CD4-positive, CD25-positive, alpha-beta regulatory T cell (primary cell): ENCODE results near the gene MAPKAP1. TPM values are rescaled to one million over a fixed set of nuclear protein-coding genes. Genes with fewer than 3 reads are reported as not detected.

Source experiments
- ATAC-seq, 2 donors: fragments of 150-1000 bp; cut with Tn5 transposase; one replicate each; pipeline ENCODE4 v1.10.0; 2021; ENCODE audit warnings: low read depth in 2 of 2, moderate number of reproducible peaks in 2 of 2, moderate library complexity in 1 of 2
- DNase-seq, 3 donors: peaks; one replicate each; pipeline versions ENCODE4 v3.0.0 to v3.0.0-alpha.2; 2012 to 2022; ENCODE audit warnings: mixed read lengths in 1 of 3
- H3K27ac ChIP-seq: one replicate; pipeline ENCODE4 v1.7.0; 2013; ENCODE audit warnings: mild to moderate bottlenecking, low read length; ENCODE audit not compliant: insufficient read depth, poor library complexity, severe bottlenecking
- H3K27me3 ChIP-seq: one replicate; pipeline ENCODE4 v1.7.0; 2013; ENCODE audit warnings: low read length; ENCODE audit not compliant: control insufficient read depth, insufficient read depth
- H3K36me3 ChIP-seq: one replicate; pipeline ENCODE4 v1.7.0; 2013; ENCODE audit warnings: mild to moderate bottlenecking, low read length, moderate library complexity; ENCODE audit not compliant: control insufficient read depth, insufficient read depth
- H3K4me1 ChIP-seq: 2 replicates; pipeline ENCODE4 v1.7.0; 2013; ENCODE audit warnings: mild to moderate bottlenecking, low read length; ENCODE audit not compliant: insufficient read depth, control insufficient read depth, poor library complexity, severe bottlenecking
- H3K4me3 ChIP-seq: one replicate; pipeline ENCODE4 v1.7.0; 2013; ENCODE audit warnings: low read depth, mild to moderate bottlenecking, low read length, moderate library complexity
- H3K9me3 ChIP-seq, 2 experiments: 1 replicate in 1 of 2; 2 replicates in 1 of 2; pipeline ENCODE4 v1.7.0; 2013; ENCODE audit warnings: low read length in 2 of 2, mild to moderate bottlenecking in 1 of 2, moderate library complexity in 1 of 2; ENCODE audit not compliant: control insufficient read depth in 2 of 2
- H3K27ac Mint-ChIP-seq, 3 donors: one replicate each; pipeline ENCODE4 v1.8.0; 2020 to 2022; ENCODE audit warnings: mild to moderate bottlenecking in 3 of 3, mixed read lengths in 3 of 3, moderate library complexity in 2 of 3
- H3K27me3 Mint-ChIP-seq: one replicate; pipeline ENCODE4 v1.8.0; 2022; ENCODE audit warnings: mild to moderate bottlenecking, mixed read lengths
- H3K36me3 Mint-ChIP-seq: one replicate; pipeline ENCODE4 v1.8.0; 2020; ENCODE audit warnings: mixed read lengths
- H3K4me1 Mint-ChIP-seq, 4 donors: one replicate each; pipeline ENCODE4 v1.8.0; 2020 to 2022; ENCODE audit warnings: mixed read lengths in 4 of 4, mild to moderate bottlenecking in 1 of 4
- H3K4me3 Mint-ChIP-seq, 4 donors: one replicate each; pipeline ENCODE4 v1.8.0; 2020 to 2022; ENCODE audit warnings: mild to moderate bottlenecking in 4 of 4, mixed read lengths in 4 of 4, moderate library complexity in 3 of 4
- H3K9me3 Mint-ChIP-seq, 7 donors: one replicate each; pipeline ENCODE4 v1.8.0; 2020 to 2022; ENCODE audit warnings: mixed read lengths in 7 of 7, mild to moderate bottlenecking in 3 of 7, moderate library complexity in 2 of 7
- polyA plus RNA-seq, 4 donors: library from polyadenylated mRNA; unstranded; fragments of 300-500 nt; fragmentation: Illumina TruSeq; gene quantifications; one replicate each; pipeline ENCODE4 v1.2.3, GENCODE V29; 2021
- total RNA-seq: library from RNA; stranded (reverse); gene quantifications from one replicate; pipeline ENCODE4 v1.2.3, GENCODE V29; 2022

MAPKAP1 gene
- total and polyA plus RNA-seq, 5 donors from 2014 or later, result 40.8 to 53.2 (median 47.3) TPM

- H3K36me3 Mint-ChIP-seq, result peaks cover 41% of the 10 kb centered on the region
- no peaks in the 10 kb centered on the region for H3K27me3 Mint-ChIP-seq
- Histone ChIP-seq H3K36me3 (peaks cover 22% of the 10 kb centered on the region), H3K4me1 (no peaks in the 10 kb centered on the region), H3K27me3 (no peaks in the 10 kb centered on the region), H3K4me3 (no peak overlapping the region), H3K9me3 (peaks cover 6% of the 10 kb centered on the region in 2 experiments), H3K27ac (no peak overlapping the region)
- H3K4me3 Mint-ChIP-seq, result peak overlapping the region in 1 of 4 donors; percentile 3
- DNase-seq (no peak), ATAC-seq (no peak)
- H3K27ac Mint-ChIP-seq, result no peak overlapping the region
- no peaks in the 10 kb centered on the region for H3K4me1 Mint-ChIP-seq
- H3K9me3 Mint-ChIP-seq, result peaks cover 0 to 8% (median 2%) of the 10 kb centered on the region in 7 donors
Measured at GRCh38 chr9:125461636-125462190, 245.3 kb downstream of the MAPKAP1 start.

GRCh38 chr9:125460883-125461635, 245.9 kb downstream of the MAPKAP1 start:
- no peaks in the 10 kb centered on the region for H3K4me1 ChIP-seq
- Mint-ChIP-seq H3K27ac (peak overlapping the region in 1 of 3 donors; percentile 20), H3K27me3 (no peaks in the 10 kb centered on the region), H3K36me3 (peaks cover 45% of the 10 kb centered on the region), H3K9me3 (peaks cover 0 to 8% (median 2%) of the 10 kb centered on the region in 7 donors), H3K4me1 (no peaks in the 10 kb centered on the region), H3K4me3 (no peak overlapping the region)
- H3K36me3 ChIP-seq, result peaks cover 21% of the 10 kb centered on the region
- DNase-seq (no peak), ATAC-seq (no peak)
- no peaks in the 10 kb centered on the region for H3K27me3 ChIP-seq
- H3K27ac ChIP-seq, result no peak overlapping the region
- H3K4me3 ChIP-seq, result no peak overlapping the region
- H3K9me3 ChIP-seq, result peaks cover 6 to 11% of the 10 kb centered on the region in 2 experiments

GRCh38 chr9:125460346-125460745, 246.7 kb downstream of the MAPKAP1 start:
- Histone ChIP-seq H3K27me3 (no peaks in the 10 kb centered on the region), H3K27ac (no peak overlapping the region), H3K9me3 (peaks cover 6 to 11% of the 10 kb centered on the region in 2 experiments), H3K4me1 (no peaks in the 10 kb centered on the region), H3K4me3 (no peak overlapping the region), H3K36me3 (peaks cover 16% of the 10 kb centered on the region)
- ATAC-seq (no peak), DNase-seq (no peak)
- Mint-ChIP-seq H3K36me3 (peaks cover 51% of the 10 kb centered on the region), H3K4me1 (no peaks in the 10 kb centered on the region), H3K4me3 (no peak overlapping the region), H3K9me3 (peaks cover 0 to 8% (median 2%) of the 10 kb centered on the region in 7 donors), H3K27me3 (no peaks in the 10 kb centered on the region), H3K27ac (no peak overlapping the region)

- peaks cover 50% of the 10 kb centered on the region for H3K36me3 Mint-ChIP-seq
- H3K27ac Mint-ChIP-seq, result no peak overlapping the region
Measured at GRCh38 chr9:125457357-125457756, 249.7 kb downstream of the MAPKAP1 start.

GRCh38 chr9:125455876-125456275, 251.1 kb downstream of the MAPKAP1 start:
- H3K4me1 ChIP-seq, result no peaks in the 10 kb centered on the region
- H3K4me3 ChIP-seq, result no peak overlapping the region
- no peaks in the 10 kb centered on the region for H3K27me3 ChIP-seq
- ATAC-seq, result no peak
- Mint-ChIP-seq H3K36me3 (peaks cover 44% of the 10 kb centered on the region), H3K4me3 (no peak overlapping the region), H3K4me1 (peaks cover 0 to 4% (median 0%) of the 10 kb centered on the region in 4 donors), H3K27me3 (no peaks in the 10 kb centered on the region), H3K27ac (no peak overlapping the region), H3K9me3 (peaks cover 0 to 8% (median 2%) of the 10 kb centered on the region in 7 donors)
- peaks cover 6 to 11% of the 10 kb centered on the region in 2 experiments for H3K9me3 ChIP-seq
- no peak for DNase-seq
- no peak overlapping the region for H3K27ac ChIP-seq
- peaks cover 10% of the 10 kb centered on the region for H3K36me3 ChIP-seq

More at GRCh38 chr9:125457357-125457756, 249.7 kb downstream of the MAPKAP1 start:
- Histone ChIP-seq H3K9me3 (peaks cover 6 to 11% of the 10 kb centered on the region in 2 experiments), H3K4me3 (no peak overlapping the region), H3K4me1 (no peaks in the 10 kb centered on the region), H3K27me3 (no peaks in the 10 kb centered on the region), H3K27ac (no peak overlapping the region), H3K36me3 (peaks cover 16% of the 10 kb centered on the region)
- Mint-ChIP-seq H3K27me3 (no peaks in the 10 kb centered on the region), H3K4me1 (peaks cover 0 to 2% (median 0%) of the 10 kb centered on the region in 4 donors), H3K4me3 (no peak overlapping the region), H3K9me3 (peaks cover 0 to 8% (median 2%) of the 10 kb centered on the region in 7 donors)
- no peak for DNase-seq
- no peak for ATAC-seq

- no peaks in the 10 kb centered on the region for H3K4me1 ChIP-seq
- H3K36me3 ChIP-seq, result peaks cover 4% of the 10 kb centered on the region
- no peaks in the 10 kb centered on the region for H3K27me3 ChIP-seq
- no peaks in the 10 kb centered on the region for H3K27me3 Mint-ChIP-seq
- H3K9me3 Mint-ChIP-seq, result peaks cover 0 to 8% (median 2%) of the 10 kb centered on the region in 7 donors
- no peak overlapping the region for H3K4me3 Mint-ChIP-seq
- H3K27ac ChIP-seq, result no peak overlapping the region
- no peak overlapping the region for H3K4me3 ChIP-seq
- ATAC-seq (no peak), DNase-seq (no peak)
- H3K27ac Mint-ChIP-seq, result no peak overlapping the region
- peaks cover 40% of the 10 kb centered on the region for H3K36me3 Mint-ChIP-seq
- peaks cover 0 to 4% (median 0%) of the 10 kb centered on the region in 4 donors for H3K4me1 Mint-ChIP-seq
- peaks cover 6 to 11% of the 10 kb centered on the region in 2 experiments for H3K9me3 ChIP-seq
Measured at GRCh38 chr9:125455132-125455531, 251.9 kb downstream of the MAPKAP1 start.

- DNase-seq, result no peak
- no peak for ATAC-seq
- Mint-ChIP-seq H3K4me3 (no peak overlapping the region), H3K4me1 (peaks cover 0 to 6% (median 3%) of the 10 kb centered on the region in 4 donors), H3K27ac (peak overlapping the region in 1 of 3 donors; percentile 78), H3K9me3 (peaks cover 0 to 1% (median 0%) of the 10 kb centered on the region in 7 donors), H3K27me3 (no peaks in the 10 kb centered on the region), H3K36me3 (peaks cover 22% of the 10 kb centered on the region)
- Histone ChIP-seq H3K4me1 (no peaks in the 10 kb centered on the region), H3K36me3 (peaks cover 9% of the 10 kb centered on the region), H3K9me3 (no peaks in the 10 kb centered on the region), H3K27ac (no peak overlapping the region), H3K27me3 (no peaks in the 10 kb centered on the region), H3K4me3 (no peak overlapping the region)
Measured at GRCh38 chr9:125447202-125447802, 259.7 kb downstream of the MAPKAP1 start.
